Measurements from ENCODE around the gene MYBBP1A. TPM values are rescaled to one million over a fixed set of nuclear protein-coding genes. Genes with fewer than 3 reads are reported as not detected.

Gene MYBBP1A
- total RNA-seq, 2 experiments from 2014 or later = 36.7 to 37.7 TPM

DNA sequence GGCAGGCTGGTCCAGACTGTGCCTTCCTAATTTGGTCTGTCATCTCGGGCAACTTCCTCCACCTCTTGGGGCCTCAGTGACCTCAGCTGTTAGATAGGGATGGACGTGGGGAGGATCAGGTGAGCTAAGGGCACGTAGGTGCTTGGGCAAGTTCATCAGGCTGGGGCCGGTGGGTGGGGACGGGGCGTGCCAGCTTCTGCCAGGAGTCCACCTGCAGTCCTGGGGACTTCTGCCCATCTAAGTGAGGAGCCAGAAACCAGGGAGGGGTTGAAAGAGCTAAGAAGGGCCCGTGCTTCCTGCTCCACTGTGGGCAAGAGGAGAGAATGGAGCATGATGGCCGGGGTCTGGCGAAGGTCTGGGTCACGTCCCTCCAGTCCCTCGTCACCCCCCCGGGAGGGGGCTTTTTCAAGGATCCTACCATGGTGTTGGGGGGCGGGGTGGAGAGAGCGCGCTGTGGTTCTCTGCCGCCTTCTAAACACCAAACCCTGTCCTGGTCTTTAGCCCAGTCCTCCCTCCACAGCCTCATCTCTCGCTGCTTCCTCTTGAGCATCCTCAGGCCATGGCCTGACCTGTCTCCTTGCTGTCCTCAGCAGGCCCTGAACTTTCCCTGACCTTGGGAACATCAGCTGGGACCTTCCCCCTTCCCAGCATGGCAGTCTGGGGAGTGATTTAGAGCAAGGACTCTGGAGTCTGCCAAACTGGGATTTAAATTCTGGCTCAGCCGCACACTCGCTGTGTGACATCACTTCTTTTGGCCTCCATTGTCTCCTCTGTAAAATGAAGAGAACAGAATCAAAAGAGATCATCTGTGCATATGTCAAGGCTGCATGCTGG is 34.9 kb downstream of the MYBBP1A start:
- Mint-ChIP-seq H3K27ac (no peak overlapping the region), H3K36me3 (ENCODE audit: low read depth) (no peaks in the 10 kb centered on the region), H3K27me3 (peaks cover 2% of the 10 kb centered on the region), H3K9me3 (no peaks in the 10 kb centered on the region), H3K4me1 (peaks cover 7% of the 10 kb centered on the region), H3K4me3 (no peak overlapping the region)
- no peak for DNase-seq
- ChIA-PET POLR2A (no interaction called here), CTCF (no interaction called here)

GRCh38 chr17:4519361-4519788 is 35.8 kb downstream of the MYBBP1A start:
- ChIA-PET POLR2A (no interaction called here), CTCF (no interaction called here)
- DNase-seq = no peak
- Mint-ChIP-seq H3K4me3 (no peak overlapping the region), H3K4me1 (peaks cover 7% of the 10 kb centered on the region), H3K36me3 (ENCODE audit: low read depth) (no peaks in the 10 kb centered on the region), H3K27ac (no peak overlapping the region), H3K27me3 (peaks cover 2% of the 10 kb centered on the region), H3K9me3 (no peaks in the 10 kb centered on the region)

- Mint-ChIP-seq H3K9me3 (no peaks in the 10 kb centered on the region), H3K27me3 (peaks cover 2% of the 10 kb centered on the region), H3K27ac (no peak overlapping the region), H3K4me1 (peaks cover 7% of the 10 kb centered on the region), H3K4me3 (no peak overlapping the region), H3K36me3 (ENCODE audit: low read depth) (no peaks in the 10 kb centered on the region)
- POLR2A ChIA-PET = no interaction called here
- DNase-seq = no peak
- CTCF ChIA-PET = interaction anchor here (0.6 to 1.5 kb wide), 2 partner anchors 19 to 98 kb away, joined by 3 read pairs; no protein-coding TSS in a partner anchor
These were observed 36.3 kb downstream of the MYBBP1A start for GRCh38 chr17:4518901-4519300.

DNA sequence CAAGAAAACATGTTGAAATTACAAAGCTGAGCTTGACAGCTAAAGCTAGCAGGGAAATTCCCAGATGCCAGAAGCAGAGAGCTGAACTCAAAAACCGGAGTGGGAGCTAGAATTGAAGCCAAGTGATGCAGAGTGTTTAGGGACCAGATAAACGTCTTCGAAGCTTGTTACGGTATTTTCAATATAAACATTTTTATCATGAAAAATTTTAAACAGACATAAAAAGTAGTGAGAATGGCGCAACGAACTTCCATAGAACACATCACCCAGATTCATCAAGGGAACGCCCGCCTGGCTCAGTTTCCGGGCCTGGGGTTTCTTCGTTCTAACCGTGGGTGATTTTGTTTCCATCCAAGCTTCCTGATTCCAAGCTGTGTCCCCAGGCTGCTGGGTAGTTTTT is 38.4 kb downstream of the MYBBP1A start:
- ChIA-PET CTCF (interaction anchor here (1.2 kb wide), 1 partner anchor 96 kb away, joined by 4 read pairs; no protein-coding TSS in a partner anchor), POLR2A (no interaction called here)
- H3K27ac Mint-ChIP-seq = no peak overlapping the region
- DNase-seq = no peak
- no peak overlapping the region for H3K4me3 Mint-ChIP-seq
- H3K27me3 Mint-ChIP-seq = peaks cover 2% of the 10 kb centered on the region
- H3K4me1 Mint-ChIP-seq = peaks cover 7% of the 10 kb centered on the region
- no peaks in the 10 kb centered on the region for H3K36me3 Mint-ChIP-seq (ENCODE audit: low read depth)
- H3K9me3 Mint-ChIP-seq = no peaks in the 10 kb centered on the region

DNA sequence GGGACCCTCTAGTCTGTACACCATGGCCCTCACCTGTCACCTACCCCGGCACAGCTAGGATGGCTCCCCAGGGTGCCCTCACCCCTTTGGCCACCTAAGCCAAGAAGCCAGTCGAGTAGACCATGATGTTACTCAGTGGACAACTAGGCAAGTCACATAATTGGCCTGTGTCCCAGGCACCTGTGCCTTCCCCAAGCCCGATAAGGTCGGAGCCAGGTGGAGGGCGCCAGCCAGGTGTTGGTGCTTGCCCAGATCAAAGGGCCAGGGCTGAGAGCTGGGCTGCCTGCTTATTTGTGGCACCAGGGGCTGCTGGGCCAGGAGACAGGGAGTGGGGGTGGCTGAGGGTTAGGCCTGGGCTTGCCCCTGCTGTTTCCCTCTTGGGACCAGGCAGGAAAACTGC is 39.7 kb downstream of the MYBBP1A start:
- Mint-ChIP-seq H3K9me3 (no peaks in the 10 kb centered on the region), H3K27me3 (peaks cover 2% of the 10 kb centered on the region), H3K4me3 (no peak overlapping the region), H3K36me3 (ENCODE audit: low read depth) (no peaks in the 10 kb centered on the region), H3K4me1 (peaks cover 11% of the 10 kb centered on the region), H3K27ac (no peak overlapping the region)
- CTCF ChIA-PET = no interaction called here
- POLR2A ChIA-PET = no interaction called here
- no peak for DNase-seq

DNA sequence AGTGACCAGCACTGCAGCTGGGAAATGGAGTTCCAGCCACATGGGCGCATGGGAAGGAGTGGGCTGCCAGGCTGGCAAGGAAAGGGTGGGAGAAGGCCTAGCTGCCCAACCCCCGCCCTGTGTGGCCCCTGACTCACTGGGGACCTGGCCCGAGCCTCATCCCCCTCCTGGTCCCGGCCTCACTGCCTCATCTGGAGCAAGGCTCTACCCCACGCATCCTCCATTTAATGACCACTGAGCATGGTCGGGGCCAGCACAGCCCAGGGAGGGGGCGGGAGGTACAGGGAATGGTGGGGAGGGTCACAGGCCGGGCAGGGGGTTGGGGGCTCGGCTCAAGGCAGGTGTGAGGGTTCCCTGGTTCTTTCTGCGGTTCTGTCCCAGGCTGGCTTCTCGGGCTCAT is 40.4 kb downstream of the MYBBP1A start:
- no peak for DNase-seq
- H3K27me3 Mint-ChIP-seq = peaks cover 2% of the 10 kb centered on the region
- no peak overlapping the region for H3K4me3 Mint-ChIP-seq
- ChIA-PET CTCF (no interaction called here), POLR2A (no interaction called here)
- no peaks in the 10 kb centered on the region for H3K36me3 Mint-ChIP-seq (ENCODE audit: low read depth)
- peaks cover 11% of the 10 kb centered on the region for H3K4me1 Mint-ChIP-seq
- no peak overlapping the region for H3K27ac Mint-ChIP-seq
- no peaks in the 10 kb centered on the region for H3K9me3 Mint-ChIP-seq

DNA sequence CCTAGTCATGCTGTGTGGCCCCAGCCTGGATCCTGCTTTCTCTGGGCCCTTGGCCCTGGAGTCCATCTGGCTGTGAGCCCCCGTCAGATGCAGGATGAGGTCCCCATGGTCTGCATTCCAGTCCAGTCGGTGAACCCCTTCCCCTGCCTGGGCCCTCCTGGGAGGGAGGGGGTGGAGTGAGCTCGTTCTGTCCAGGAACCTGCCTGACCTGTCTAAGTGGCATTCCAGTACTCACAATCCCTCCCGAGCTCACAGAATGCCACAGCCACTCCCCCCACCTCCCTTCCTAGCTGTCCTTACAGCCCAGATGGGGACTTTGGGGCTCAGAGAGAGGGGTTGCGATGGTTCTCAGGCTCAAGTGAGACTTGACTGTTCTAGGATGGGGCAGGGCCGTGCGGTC is 41.0 kb downstream of the MYBBP1A start:
- Mint-ChIP-seq H3K4me3 (no peak overlapping the region), H3K4me1 (peaks cover 17% of the 10 kb centered on the region), H3K27ac (no peak overlapping the region), H3K9me3 (no peaks in the 10 kb centered on the region), H3K36me3 (ENCODE audit: low read depth) (no peaks in the 10 kb centered on the region), H3K27me3 (peaks cover 7% of the 10 kb centered on the region)
- ChIA-PET CTCF (no interaction called here), POLR2A (no interaction called here)
- DNase-seq = no peak

- H3K36me3 Mint-ChIP-seq (ENCODE audit: low read depth) = no peaks in the 10 kb centered on the region
- H3K27me3 Mint-ChIP-seq = peaks cover 7% of the 10 kb centered on the region
- H3K27ac Mint-ChIP-seq = no peak overlapping the region
- no peak overlapping the region for H3K4me3 Mint-ChIP-seq
- POLR2A ChIA-PET = no interaction called here
- no peak for DNase-seq
- CTCF ChIA-PET = no interaction called here
- peaks cover 22% of the 10 kb centered on the region for H3K4me1 Mint-ChIP-seq
- no peaks in the 10 kb centered on the region for H3K9me3 Mint-ChIP-seq
These were observed 41.8 kb downstream of the MYBBP1A start for GRCh38 chr17:4513113-4514032.

DNA sequence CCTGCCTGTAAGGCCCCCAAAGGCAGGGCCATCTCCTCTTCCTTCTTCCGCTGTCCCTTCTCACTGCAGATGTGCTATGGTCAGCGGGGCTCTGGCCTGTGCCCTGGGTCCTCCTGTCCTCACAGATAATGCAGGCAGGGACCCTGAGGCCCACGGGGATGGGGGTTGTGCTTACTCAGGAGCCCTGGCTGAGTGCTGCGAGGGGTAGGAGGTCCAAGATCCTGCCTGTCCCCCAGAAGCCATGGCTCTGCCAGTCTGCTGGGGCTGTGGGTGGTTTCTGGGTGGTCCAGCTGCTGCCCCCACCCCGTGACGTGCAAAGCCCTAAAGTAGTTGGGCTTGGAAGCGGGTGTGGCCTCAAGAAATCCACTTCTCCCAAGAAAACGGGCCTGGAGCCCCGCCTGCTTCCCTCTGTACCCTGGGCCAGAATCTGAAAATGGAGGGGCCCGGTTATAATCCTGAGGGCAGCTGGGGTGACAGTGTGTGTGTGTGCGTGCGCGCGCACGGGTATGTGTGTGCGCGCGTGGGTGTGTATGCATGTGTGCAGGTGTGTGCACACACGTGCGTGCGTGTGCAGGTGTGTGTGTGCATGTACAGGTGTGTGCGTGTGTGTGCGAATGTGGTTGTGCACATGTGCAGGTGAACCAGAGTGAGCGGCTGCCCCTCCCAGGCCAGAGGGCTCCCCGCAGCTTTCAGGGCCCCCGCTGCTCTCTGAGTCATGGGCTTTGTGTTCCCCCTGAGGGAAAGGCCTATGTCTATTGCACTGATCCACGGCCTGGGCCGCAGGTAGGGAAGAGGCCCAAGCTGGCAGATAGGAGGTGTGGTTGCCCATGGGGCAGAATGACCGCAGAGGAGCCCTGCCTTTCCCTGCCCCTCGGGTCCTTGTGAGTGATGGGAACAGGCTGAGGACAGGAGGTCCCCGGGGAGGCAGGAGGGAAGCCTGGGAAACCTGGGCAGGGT is 42.8 kb downstream of the MYBBP1A start:
- no peaks in the 10 kb centered on the region for H3K9me3 Mint-ChIP-seq
- ChIA-PET CTCF (no interaction called here), POLR2A (no interaction called here)
- H3K4me3 Mint-ChIP-seq = no peak overlapping the region
- peaks cover 20% of the 10 kb centered on the region for H3K4me1 Mint-ChIP-seq
- no peaks in the 10 kb centered on the region for H3K36me3 Mint-ChIP-seq (ENCODE audit: low read depth)
- DNase-seq = no peak
- no peak overlapping the region for H3K27ac Mint-ChIP-seq
- peaks cover 5% of the 10 kb centered on the region for H3K27me3 Mint-ChIP-seq

GRCh38 chr17:4511199-4511932 is 43.8 kb downstream of the MYBBP1A start:
- ChIA-PET POLR2A (no interaction called here), CTCF (no interaction called here)
- Mint-ChIP-seq H3K36me3 (ENCODE audit: low read depth) (no peaks in the 10 kb centered on the region), H3K4me3 (no peak overlapping the region), H3K27me3 (peaks cover 5% of the 10 kb centered on the region), H3K27ac (no peak overlapping the region), H3K9me3 (no peaks in the 10 kb centered on the region), H3K4me1 (peaks cover 20% of the 10 kb centered on the region)
- DNase-seq = no peak

GRCh38 chr17:4510618-4510941 is 44.6 kb downstream of the MYBBP1A start:
- Mint-ChIP-seq H3K9me3 (no peaks in the 10 kb centered on the region), H3K36me3 (ENCODE audit: low read depth) (no peaks in the 10 kb centered on the region), H3K27me3 (peaks cover 5% of the 10 kb centered on the region), H3K27ac (no peak overlapping the region), H3K4me1 (peaks cover 20% of the 10 kb centered on the region), H3K4me3 (no peak overlapping the region)
- CTCF ChIA-PET = no interaction called here
- POLR2A ChIA-PET = no interaction called here
- DNase-seq = no peak

- no peaks in the 10 kb centered on the region for H3K36me3 Mint-ChIP-seq (ENCODE audit: low read depth)
- CTCF ChIA-PET = interaction anchor here (1.3 to 1.5 kb wide), 2 partner anchors 10 to 57 kb away, joined by 3 to 4 read pairs; no protein-coding TSS in a partner anchor
- H3K27me3 Mint-ChIP-seq = peaks cover 5% of the 10 kb centered on the region
- H3K4me1 Mint-ChIP-seq = peaks cover 21% of the 10 kb centered on the region
- no peak overlapping the region for H3K4me3 Mint-ChIP-seq
- no peak for DNase-seq
- H3K9me3 Mint-ChIP-seq = no peaks in the 10 kb centered on the region
- POLR2A ChIA-PET = no interaction called here
- H3K27ac Mint-ChIP-seq = no peak overlapping the region
These were observed 45.1 kb downstream of the MYBBP1A start for GRCh38 chr17:4509923-4510617.
